ENCODE results near the gene TEKT1. TPM values are rescaled to one million over a fixed set of nuclear protein-coding genes. Genes with fewer than 3 reads are reported as not detected.

The TEKT1 gene
- total and polyA plus RNA-seq, 4 donors = 0.15 TPM; not detected in 3

DNA sequence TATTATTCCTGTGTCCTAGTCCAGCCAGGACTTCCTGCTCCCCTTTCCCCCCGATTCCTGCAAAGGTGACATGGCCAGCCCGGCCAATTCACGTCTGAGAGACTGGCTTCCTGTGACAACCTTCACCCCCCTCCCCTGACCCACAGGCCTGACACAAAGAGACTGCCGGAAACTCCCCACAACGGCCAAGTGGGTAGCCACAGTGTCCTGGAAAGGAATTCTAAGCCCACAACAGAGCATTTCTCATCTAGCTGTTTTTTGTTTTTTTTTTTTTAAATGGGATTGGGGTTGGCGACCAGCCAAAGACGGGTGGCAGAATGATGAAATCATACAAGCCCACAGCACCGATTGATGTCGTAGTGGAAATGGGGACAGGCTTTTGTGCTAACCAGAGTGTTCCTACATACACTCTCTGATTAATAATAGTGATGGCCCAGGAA, 78.5 kb downstream of the TEKT1 start:
- H3K9ac ChIP-seq (ENCODE audit: low read depth in 1 of 2, low read length in 2 of 2) = peak overlapping the region in 1 of 2 donors; percentile 47
- peaks cover 11 to 49% (median 31%) of the 10 kb centered on the region in 4 donors for H3K4me1 ChIP-seq (ENCODE audit: control insufficient read depth in 4 of 4, insufficient read depth in 4 of 4, low read length in 3 of 4)
- DNase-seq (ENCODE audit: low spot score) = no peak
- H3K9me3 ChIP-seq (ENCODE audit: control insufficient read depth in 4 of 4, low read length in 3 of 4) = no peaks in the 10 kb centered on the region
- TF ChIP-seq FOXA2 (IDR thresholded peaks at IDR 0.05) (no peak), RAD21 (IDR thresholded peaks at IDR 0.05) (peak in 1 of 2 donors; percentile 19), FOXA1 (IDR thresholded peaks at IDR 0.05) (no peak), HNF4G (IDR thresholded peaks at IDR 0.05) (no peak), GABPA (IDR thresholded peaks at IDR 0.05 in 1 of 2, conservative IDR thresholded peaks at IDR 0.05 in 1 of 2) (no peak), SP1 (IDR thresholded peaks at IDR 0.05) (peak; percentile 43), NR2F2 (IDR thresholded peaks at IDR 0.05) (peak; percentile 69), TAF1 (conservative IDR thresholded peaks at IDR 0.05) (no peak), JUND (IDR thresholded peaks at IDR 0.05) (no peak), HNF4A (conservative IDR thresholded peaks at IDR 0.05) (no peak), YY1 (IDR thresholded peaks at IDR 0.05) (peak; percentile 11), EGR1 (IDR thresholded peaks at IDR 0.05; ENCODE audit: low read depth in 2 of 2) (no peak), RXRA (IDR thresholded peaks at IDR 0.05) (no peak)
- TF ChIP-seq, protein P1, sequence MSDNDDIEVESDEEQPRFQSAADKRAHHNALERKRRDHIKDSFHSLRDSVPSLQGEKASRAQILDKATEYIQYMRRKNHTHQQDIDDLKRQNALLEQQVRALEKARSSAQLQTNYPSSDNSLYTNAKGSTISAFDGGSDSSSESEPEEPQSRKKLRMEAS (IDR thresholded peaks at IDR 0.05) = no peak
- TF ChIP-seq, protein P2, sequence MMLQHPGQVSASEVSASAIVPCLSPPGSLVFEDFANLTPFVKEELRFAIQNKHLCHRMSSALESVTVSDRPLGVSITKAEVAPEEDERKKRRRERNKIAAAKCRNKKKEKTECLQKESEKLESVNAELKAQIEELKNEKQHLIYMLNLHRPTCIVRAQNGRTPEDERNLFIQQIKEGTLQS (IDR thresholded peaks at IDR 0.05) = no peak
- TF ChIP-seq, protein P3, sequence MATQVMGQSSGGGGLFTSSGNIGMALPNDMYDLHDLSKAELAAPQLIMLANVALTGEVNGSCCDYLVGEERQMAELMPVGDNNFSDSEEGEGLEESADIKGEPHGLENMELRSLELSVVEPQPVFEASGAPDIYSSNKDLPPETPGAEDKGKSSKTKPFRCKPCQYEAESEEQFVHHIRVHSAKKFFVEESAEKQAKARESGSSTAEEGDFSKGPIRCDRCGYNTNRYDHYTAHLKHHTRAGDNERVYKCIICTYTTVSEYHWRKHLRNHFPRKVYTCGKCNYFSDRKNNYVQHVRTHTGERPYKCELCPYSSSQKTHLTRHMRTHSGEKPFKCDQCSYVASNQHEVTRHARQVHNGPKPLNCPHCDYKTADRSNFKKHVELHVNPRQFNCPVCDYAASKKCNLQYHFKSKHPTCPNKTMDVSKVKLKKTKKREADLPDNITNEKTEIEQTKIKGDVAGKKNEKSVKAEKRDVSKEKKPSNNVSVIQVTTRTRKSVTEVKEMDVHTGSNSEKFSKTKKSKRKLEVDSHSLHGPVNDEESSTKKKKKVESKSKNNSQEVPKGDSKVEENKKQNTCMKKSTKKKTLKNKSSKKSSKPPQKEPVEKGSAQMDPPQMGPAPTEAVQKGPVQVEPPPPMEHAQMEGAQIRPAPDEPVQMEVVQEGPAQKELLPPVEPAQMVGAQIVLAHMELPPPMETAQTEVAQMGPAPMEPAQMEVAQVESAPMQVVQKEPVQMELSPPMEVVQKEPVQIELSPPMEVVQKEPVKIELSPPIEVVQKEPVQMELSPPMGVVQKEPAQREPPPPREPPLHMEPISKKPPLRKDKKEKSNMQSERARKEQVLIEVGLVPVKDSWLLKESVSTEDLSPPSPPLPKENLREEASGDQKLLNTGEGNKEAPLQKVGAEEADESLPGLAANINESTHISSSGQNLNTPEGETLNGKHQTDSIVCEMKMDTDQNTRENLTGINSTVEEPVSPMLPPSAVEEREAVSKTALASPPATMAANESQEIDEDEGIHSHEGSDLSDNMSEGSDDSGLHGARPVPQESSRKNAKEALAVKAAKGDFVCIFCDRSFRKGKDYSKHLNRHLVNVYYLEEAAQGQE (IDR thresholded peaks at IDR 0.05) = no peak
- TF ChIP-seq, protein P4, sequence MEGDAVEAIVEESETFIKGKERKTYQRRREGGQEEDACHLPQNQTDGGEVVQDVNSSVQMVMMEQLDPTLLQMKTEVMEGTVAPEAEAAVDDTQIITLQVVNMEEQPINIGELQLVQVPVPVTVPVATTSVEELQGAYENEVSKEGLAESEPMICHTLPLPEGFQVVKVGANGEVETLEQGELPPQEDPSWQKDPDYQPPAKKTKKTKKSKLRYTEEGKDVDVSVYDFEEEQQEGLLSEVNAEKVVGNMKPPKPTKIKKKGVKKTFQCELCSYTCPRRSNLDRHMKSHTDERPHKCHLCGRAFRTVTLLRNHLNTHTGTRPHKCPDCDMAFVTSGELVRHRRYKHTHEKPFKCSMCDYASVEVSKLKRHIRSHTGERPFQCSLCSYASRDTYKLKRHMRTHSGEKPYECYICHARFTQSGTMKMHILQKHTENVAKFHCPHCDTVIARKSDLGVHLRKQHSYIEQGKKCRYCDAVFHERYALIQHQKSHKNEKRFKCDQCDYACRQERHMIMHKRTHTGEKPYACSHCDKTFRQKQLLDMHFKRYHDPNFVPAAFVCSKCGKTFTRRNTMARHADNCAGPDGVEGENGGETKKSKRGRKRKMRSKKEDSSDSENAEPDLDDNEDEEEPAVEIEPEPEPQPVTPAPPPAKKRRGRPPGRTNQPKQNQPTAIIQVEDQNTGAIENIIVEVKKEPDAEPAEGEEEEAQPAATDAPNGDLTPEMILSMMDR (IDR thresholded peaks at IDR 0.05; ENCODE audit: low read depth, low read length, missing input control) = no peak
- TF ChIP-seq, protein P5, sequence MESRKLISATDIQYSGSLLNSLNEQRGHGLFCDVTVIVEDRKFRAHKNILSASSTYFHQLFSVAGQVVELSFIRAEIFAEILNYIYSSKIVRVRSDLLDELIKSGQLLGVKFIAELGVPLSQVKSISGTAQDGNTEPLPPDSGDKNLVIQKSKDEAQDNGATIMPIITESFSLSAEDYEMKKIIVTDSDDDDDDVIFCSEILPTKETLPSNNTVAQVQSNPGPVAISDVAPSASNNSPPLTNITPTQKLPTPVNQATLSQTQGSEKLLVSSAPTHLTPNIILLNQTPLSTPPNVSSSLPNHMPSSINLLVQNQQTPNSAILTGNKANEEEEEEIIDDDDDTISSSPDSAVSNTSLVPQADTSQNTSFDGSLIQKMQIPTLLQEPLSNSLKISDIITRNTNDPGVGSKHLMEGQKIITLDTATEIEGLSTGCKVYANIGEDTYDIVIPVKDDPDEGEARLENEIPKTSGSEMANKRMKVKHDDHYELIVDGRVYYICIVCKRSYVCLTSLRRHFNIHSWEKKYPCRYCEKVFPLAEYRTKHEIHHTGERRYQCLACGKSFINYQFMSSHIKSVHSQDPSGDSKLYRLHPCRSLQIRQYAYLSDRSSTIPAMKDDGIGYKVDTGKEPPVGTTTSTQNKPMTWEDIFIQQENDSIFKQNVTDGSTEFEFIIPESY (IDR thresholded peaks at IDR 0.05) = no peak
- peaks cover 0 to 2% (median 0%) of the 10 kb centered on the region in 4 donors for H3K36me3 ChIP-seq (ENCODE audit: control insufficient read depth in 4 of 4, insufficient read depth in 3 of 4, low read depth in 1 of 4, low read length in 3 of 4)
- no peak overlapping the region for H3K4me3 ChIP-seq (ENCODE audit: low read depth in 1 of 3, low read length in 3 of 3)
- WGBS = 16% methylated on average over 9 of the region's 9 CpGs
- peak overlapping the region; percentile 87 to 96 for H3K27ac ChIP-seq (ENCODE audit: low read depth in 1 of 2, low read length in 2 of 2)
- H3K27me3 ChIP-seq (ENCODE audit: control insufficient read depth in 4 of 4, insufficient read depth in 4 of 4, low read length in 3 of 4) = no peaks in the 10 kb centered on the region

All from liver (tissue), 9 donors.